IPS-18c (cell line): ENCODE data around the gene DPY19L3.

Experiments
- H3K4me3 ChIP-seq: 2 replicates; pipeline ENCODE4 v1.7.0; 2013; ENCODE audit warnings: low read depth, mild to moderate bottlenecking, low read length, moderate library complexity; ENCODE audit not compliant: insufficient read depth
- H3K9me3 ChIP-seq: one replicate; pipeline ENCODE4 v1.6.1; 2013; ENCODE audit warnings: mild to moderate bottlenecking, low read length, moderate library complexity; ENCODE audit not compliant: control insufficient read depth, insufficient read depth

Gene DPY19L3

DNA sequence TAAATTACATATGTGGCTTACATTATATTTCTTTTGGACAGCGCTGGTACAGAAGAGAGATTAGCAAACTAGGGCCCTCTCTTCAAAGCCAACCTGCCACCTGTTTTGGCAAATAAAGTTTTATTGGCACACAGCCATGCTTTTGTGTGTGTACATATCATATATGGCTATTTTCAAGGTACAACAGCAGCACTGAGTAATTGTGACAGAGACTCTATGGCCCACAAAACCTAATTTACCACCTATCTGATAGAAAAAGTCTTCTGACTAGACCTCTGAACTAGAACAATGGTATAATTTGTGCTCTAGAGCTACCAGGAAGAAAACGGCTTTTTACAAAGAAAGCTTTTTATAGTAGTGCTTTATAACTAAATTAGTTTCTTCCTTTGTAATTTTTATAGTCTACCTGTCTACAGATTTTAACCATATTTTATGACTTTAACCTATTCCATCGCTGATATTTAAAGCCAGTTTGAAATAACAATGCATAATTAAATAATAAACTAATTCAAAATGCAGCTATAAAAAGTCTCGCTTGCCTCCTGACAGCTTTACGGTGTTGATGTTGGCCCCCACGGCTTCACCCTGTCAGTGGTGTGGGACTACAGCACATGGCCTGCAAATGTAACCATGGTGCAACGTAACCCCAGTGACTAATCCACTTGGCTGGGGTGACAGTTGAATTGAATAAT lies 17.7 kb upstream of the DPY19L3 start:
- Histone ChIP-seq H3K9me3 (no peaks in the 10 kb centered on the region), H3K4me3 (no peak overlapping the region)

DNA sequence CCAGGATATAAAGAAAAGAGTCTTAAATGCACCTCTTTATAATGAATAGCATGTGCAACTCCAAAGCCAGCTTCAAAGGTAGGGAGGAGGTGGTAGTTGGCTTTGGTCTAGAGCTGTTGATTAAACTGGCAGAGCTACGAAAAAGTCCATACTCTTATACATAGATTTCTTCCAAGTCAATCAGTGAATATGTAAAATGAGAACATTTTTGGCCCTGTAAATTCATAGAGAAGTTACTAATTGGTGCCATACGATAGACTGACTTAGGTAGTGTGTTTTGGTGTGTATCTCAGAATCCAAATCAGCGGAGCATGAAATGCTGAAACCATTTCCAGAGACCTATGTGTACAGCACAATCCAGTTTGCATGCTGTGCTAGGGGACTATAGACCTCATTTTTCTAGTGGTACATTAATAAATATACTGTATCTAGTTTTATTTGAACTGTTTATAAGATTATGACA lies 17.1 kb upstream of the DPY19L3 start:
- H3K9me3 ChIP-seq: no peaks in the 10 kb centered on the region
- H3K4me3 ChIP-seq: no peak overlapping the region

DNA sequence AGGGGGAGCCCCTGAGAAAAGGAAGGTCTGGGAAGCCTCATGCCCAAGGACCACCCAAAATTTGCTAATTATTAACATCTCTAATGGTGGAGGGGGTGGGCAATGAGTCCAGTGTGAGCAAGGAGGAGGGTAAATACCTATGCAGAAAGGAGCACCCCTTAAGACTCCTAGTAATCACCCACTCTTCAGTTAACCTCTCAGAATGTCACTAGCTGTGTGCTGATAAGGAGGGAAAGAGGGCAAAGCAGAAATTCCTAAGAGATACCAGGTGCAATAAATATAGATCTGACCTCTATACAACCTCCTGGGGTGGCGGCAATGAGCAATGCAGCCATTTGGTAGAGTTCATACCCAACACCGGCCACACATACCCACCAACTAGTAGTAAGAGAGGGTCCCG lies 12.7 kb upstream of the DPY19L3 start:
- Histone ChIP-seq H3K4me3 (no peak overlapping the region), H3K9me3 (no peaks in the 10 kb centered on the region)

DNA sequence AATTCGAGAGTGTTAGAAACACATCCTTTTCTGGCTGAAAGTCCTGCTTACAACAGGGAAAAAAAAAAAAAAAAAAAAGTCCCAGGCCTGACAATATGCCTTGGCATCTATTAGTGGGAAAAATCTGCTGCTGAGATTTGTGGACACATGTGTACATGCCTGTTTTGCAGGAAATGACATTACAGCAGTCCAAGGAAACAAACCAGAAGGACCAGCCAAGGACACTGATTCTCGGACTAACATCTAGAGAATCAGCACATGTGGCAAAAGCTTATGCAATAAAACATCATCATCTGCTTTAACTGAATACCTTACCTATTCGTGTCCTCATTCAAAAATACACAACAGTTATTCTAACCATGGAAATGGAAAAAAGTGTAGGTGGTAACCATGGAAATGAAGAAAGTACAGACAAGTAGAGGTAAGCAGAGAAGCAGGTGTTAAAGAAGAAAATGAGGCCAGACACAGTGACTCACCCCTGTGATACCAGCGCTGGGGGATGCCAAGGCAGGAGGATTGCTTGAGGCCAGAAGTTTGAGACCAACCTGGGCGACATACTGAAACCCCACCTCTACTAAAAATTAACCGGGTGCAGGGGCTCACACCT lies 9.4 kb upstream of the DPY19L3 start:
- no peak overlapping the region for H3K4me3 ChIP-seq
- no peaks in the 10 kb centered on the region for H3K9me3 ChIP-seq

DNA sequence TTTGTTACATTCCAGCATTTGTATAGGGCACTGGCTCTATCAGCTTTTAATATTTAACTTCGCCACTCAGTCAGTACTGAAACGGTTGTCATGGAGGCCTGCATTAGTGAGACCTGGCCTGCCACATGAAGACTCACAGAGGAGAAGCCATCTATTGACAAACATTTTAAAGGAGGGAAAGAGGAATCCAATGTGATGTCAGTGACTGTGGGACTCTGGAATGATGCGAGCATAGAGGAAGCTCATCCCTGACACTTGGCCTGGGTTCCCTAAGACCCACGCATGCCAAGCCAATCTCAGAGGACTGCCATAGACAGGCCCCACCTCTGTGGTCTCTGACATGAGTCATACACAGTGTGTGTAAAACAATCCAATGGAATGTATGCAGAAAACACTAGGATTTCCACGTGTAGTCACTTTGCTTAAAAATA lies 7.9 kb upstream of the DPY19L3 start:
- H3K9me3 ChIP-seq: no peaks in the 10 kb centered on the region
- H3K4me3 ChIP-seq: no peak overlapping the region

DNA sequence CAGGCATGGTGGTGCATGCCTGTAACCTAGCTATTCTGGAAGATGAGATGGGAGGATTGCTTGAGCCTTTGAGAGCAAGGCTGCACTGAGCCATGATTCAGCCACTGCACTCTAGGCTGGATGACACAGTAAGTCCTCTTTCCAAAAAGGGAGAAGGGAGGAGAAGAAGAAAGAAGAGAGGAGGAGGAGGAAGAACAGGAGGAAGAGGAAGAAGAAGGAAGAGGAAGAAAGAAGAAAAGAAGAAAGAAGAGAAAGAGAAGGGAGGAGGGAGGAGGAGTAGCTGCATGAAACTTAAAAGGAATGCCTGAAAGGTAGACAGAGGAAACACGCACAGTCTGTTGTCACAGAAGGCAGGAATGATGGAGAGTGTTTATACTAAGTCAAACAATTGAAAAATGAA lies 3.6 kb upstream of the DPY19L3 start:
- Histone ChIP-seq H3K4me3 (no peak overlapping the region), H3K9me3 (no peaks in the 10 kb centered on the region)

DNA sequence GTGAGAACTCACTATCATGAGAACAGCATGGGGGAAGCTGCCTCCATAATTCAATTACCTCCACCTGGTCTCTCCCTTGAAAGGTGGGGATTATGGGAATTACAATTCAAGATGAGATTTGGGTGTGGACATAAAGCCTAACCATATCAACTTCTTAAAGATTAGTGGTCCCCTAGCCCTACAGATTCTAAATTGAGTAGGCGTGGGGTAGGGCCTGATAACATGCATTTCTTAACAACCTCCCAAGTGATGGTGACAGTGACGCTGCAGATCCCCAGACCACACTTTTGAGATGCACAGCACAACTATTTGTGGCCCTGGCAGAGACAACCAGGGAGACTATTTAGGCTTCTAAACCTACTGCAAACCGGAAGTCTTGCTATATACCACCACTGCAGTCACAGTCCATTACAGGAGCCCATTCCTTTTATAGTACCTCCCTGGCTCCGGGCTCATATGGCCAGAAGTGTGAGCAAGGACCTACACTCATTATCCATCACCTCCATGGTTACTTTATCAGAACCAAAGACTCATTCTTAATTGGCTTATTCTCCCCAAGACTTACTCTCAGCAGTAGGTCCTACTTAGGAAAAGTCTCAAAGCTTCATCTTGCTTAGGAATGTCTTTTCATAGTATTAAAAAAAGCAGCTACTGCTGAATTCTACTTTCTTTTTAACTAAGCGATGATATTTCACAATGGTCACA lies 2.1 kb upstream of the DPY19L3 start:
- Histone ChIP-seq H3K4me3 (no peak overlapping the region; the same call in 1 of the 2 replicates), H3K9me3 (no peaks in the 10 kb centered on the region)

DNA sequence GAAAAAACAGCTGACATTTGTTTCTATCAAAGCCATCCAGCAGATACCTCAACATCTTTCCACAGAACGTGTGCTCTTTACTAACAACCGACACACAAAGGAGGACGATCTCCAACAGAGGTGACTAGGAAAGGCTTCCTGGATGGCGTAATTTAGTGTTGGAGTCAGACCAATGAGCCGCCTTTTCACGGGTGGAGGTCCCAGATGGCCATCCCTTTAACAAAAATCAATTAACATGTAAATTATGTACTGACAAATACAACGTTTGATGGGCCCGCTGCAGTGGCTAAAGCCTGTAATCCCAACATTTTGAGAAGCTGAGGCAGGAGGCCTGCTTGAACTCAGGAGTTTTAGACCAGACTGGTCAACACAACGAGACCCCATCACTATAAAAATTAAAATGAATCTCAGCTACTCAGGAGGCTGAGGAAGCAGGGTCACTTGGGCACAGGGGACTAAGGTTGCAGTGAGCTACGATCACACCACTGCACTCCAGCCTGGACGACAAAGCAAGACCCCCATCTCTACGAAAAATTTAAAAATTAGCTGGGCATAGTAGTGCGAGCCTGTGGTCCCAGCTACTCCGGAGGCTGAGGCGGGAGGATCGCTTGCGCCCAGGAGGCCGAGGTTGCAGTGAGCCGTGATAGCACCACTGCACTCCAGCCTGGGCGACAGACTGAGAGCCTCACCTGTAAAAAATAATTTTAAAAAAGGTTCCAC lies 1.2 kb upstream of the DPY19L3 start:
- no peaks in the 10 kb centered on the region for H3K9me3 ChIP-seq
- peak overlapping the region; percentile 93 for H3K4me3 ChIP-seq

DNA sequence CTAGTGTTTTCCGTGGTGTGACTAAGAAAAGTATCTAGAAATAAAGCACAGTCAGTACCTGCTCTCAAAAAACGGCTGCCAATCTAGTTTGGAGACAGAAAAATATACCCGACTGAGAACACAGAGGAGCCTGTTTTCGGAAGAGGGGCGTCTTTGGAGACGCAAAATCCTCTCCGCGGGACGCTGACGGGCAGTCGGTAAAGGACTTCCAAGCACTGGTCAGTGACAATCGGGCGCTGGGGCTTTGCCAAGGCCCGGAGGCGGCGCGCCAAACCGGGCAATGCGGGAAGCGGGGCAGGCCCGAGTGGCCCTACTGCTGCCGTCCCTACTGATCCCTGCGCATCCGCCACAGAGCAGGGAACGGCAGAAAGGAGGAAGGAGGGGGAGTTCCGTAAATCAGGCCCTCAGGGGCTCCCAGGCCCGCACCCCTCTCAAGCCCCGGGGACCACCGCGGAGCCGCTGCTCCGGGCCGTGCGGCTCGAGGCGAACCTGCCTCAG lies 588 bp upstream of the DPY19L3 start:
- Histone ChIP-seq H3K9me3 (no peaks in the 10 kb centered on the region), H3K4me3 (peak overlapping the region; percentile 93)

DNA sequence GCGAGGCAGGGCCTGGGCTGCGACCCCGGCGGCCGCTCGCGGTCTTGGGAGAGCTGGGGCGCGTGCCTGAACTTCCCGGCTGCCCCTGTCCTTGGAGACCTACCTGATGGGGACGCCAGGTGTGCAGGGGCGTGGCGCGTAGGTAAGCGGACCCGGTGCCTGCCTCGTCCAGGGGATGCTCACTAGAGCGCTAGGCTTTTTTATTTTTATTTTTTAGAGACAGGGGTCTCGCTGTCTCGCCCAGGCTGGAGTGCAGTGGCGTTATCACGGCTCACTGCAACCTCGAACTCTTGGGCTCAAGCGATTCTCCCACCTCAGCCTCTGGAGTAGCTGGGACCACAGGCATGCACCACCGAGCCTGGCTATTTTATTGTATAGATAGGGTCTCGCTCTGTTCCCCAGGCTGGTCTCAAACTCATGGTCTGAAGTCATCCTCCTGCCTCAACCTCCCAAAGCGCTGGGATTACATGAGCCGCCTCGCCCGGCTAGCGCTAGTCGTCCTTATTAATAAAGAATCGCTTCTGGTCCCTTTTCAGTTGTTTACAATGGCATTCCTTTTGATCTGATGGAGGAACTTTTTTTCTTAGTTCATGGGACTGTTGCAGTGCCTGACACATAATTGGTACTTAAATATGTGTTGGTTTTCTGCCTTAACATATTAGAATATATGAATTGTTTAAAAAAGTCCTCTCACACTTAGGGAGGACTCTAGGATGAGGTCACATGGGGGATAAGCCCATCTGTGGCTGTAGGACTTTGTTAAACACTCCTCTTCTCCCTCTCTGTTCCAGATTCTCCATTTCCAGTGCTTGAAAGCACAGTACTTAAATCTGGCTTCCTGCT lies 812 bp downstream of the DPY19L3 start:
- Histone ChIP-seq H3K9me3 (no peaks in the 10 kb centered on the region), H3K4me3 (peak overlapping the region; percentile 93)

DNA sequence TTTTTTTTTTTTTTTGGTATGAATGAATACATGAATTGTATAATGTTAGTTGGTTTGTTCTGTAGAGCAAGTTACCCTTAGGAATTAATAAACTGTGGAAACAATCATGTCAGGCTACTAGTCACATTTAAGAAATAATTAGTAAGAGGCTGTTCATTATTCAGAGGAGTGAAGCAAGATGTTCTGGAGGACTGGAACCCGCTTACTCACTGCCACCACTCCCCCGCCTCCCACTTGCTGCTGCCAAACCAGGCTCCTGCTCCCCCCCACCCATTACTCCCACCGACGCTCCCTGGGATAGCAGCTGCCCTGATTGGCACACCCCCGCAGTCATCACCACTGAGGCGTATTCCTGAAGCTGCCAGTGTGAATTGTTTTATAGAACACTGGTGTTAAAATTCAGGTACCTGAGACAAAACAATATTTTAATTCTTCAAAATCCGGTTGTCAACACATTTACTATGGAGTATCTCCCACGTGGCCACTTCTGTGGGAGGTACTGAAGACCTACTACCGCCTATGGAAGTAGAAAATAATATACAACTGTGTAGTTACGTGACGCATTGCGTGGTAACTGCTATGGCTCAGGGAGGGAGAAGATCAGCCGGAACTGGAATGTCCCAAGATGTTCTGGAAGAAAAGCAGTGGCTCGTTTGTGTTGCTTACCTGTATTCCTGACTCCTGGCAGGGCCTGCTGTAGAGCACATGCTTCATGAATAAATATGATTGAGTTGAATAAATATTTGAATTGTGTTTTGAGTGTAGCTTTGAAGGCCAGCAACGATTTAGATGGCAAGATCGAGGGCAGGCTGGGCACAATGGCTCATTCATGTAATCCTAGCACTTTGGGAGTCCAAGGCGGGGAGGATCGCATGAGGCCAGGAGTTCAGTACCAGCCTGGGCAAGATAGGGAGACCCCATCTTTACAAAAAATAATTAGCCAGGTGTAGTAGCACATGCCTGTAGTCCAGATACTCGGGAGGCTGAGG lies 1.7 kb downstream of the DPY19L3 start:
- H3K4me3 ChIP-seq: no peak overlapping the region
- H3K9me3 ChIP-seq: no peaks in the 10 kb centered on the region

DNA sequence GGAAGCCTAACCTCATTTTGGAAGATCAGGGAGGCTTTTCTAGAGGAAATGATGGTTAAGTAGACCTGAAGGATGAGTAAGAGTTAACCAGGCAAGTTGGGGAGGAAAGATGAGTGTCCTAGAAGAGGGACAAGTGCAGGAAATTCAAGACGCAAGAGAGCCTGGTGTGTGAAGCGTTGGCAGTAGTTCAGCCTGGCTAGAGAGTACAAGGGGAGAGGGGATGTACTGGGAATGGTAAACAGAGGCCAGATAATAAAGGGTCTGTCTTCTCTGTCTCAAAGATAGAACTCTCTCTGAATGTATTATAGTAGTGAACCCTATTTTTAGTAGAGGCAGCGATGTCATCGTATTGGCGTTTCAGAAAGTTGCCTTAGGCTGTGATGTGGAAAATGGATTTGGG lies 9.7 kb downstream of the DPY19L3 start:
- Histone ChIP-seq H3K4me3 (no peak overlapping the region), H3K9me3 (no peaks in the 10 kb centered on the region)

DNA sequence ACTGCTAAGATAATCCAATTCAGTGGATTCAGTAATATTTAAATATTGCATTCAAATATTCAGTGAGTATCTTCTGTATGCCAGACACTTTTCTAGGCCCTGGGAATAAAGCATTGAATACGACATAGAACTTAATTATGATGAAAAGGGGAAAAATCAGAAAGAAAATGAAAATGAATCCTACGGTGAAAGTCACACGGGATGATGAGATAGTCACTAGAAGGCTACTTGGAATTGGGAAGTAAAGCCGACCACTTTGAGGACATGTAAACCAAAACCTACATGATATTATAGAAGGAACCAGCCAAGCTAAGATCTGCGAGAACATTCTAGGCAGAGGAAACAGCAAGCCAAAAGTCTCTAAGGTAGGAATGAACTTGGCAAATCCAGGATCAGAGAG lies 10.1 kb downstream of the DPY19L3 start:
- H3K9me3 ChIP-seq: no peaks in the 10 kb centered on the region

DNA sequence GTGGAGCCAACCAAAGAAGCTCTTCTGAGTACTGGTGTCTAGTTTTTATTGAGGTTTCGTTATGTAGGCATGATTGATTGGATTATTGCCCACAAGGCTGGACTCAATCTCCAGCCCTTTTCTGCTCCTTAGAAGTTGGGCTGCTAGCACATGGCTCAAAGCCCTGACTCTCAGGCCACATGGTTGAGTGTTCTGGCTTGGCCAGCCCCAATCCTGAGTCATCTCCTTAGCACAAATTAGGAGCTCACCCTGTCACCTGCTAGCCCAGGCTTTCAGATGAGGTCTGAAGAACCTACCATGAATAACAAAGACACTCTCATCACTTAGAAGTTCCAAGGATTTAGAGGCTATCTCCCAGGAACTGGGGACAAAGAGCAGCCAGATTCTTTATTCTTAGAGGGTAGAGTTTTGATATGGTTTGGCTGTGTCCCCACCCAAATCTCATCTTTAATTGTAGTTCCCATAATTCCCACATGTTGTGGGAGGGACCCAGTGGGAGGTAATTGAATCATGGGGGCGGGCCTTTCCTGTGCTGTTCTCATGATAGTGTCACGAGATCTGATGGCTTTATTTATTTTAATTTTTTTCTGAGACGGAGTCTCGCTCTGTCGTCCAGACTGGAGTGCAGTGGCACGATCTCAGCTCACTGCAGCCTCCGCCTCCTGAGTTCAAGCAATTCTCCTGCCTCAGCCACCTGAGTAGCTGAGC lies 11.3 kb downstream of the DPY19L3 start:
- no peaks in the 10 kb centered on the region for H3K9me3 ChIP-seq
- no peak overlapping the region for H3K4me3 ChIP-seq

More for the DNA sequence above, 10.1 kb downstream of the DPY19L3 start:
- H3K4me3 ChIP-seq: no peak overlapping the region

DNA sequence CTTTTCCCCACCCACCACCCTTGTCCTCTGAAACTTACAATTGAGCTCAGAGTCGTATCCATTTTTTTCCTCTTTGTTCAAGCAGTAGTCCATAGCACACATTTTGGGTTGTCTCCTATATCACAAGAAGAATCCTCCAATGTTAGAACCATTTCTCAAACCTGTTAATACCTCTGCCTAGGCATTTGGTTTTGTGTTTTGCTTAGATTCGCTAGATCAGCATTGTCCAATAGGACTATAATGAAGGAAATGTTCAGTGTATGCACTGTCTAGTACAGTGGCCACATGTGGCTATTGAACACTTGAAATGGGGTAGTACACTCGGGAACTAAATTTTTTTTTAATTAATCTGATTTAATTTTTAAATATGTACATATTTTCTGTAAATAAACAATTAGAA lies 12.6 kb downstream of the DPY19L3 start:
- no peak overlapping the region for H3K4me3 ChIP-seq
- H3K9me3 ChIP-seq: no peaks in the 10 kb centered on the region
